DOHH2 (cell line): ENCODE data around the gene ZFAND3.

Source experiments
- EZH2phosphoT487 ChIP-seq: fragments of 200-600 bp; sonication (generic); IDR thresholded peaks from 2 replicates; pipeline ENCODE4 v1.6.1; 2017; ENCODE audit warnings: borderline replicate concordance, mild to moderate bottlenecking, antibody characterized with exemption, low read length, moderate library complexity, mixed read lengths
- TF ChIP-seq, protein P1 (sequence below): fragments of 200-600 bp; sonication (generic); IDR thresholded peaks from one replicate; pipeline ENCODE4 v1.5.1; 2014; ENCODE audit warnings: antibody characterized with exemption, mild to moderate bottlenecking, low read depth, low read length; ENCODE audit not compliant: poor library complexity, severe bottlenecking

DNA sequence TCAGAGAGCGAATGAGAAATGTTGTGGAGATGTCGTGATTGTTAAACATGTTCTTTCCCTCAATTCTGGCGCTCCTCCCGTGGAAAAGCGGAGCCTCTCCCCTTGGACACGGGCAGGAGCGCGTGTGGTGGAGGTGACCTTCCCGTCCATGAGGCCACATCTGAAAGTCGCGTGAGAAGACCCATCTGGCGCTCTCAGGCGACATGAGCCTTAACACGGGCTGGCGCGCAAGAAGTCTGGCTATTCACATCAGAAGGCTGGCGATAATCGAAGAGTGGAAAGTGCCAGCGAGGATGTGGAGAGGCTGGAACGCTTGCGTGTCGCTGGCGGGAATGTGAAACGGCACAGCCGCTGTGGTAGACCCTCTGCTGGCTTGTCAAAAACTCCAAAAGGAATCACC, 341.3 kb downstream of the ZFAND3 start:
- TF ChIP-seq, protein P1, sequence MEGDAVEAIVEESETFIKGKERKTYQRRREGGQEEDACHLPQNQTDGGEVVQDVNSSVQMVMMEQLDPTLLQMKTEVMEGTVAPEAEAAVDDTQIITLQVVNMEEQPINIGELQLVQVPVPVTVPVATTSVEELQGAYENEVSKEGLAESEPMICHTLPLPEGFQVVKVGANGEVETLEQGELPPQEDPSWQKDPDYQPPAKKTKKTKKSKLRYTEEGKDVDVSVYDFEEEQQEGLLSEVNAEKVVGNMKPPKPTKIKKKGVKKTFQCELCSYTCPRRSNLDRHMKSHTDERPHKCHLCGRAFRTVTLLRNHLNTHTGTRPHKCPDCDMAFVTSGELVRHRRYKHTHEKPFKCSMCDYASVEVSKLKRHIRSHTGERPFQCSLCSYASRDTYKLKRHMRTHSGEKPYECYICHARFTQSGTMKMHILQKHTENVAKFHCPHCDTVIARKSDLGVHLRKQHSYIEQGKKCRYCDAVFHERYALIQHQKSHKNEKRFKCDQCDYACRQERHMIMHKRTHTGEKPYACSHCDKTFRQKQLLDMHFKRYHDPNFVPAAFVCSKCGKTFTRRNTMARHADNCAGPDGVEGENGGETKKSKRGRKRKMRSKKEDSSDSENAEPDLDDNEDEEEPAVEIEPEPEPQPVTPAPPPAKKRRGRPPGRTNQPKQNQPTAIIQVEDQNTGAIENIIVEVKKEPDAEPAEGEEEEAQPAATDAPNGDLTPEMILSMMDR = no peak
- no peak for TF ChIP-seq EZH2phosphoT487
